ENCODE measurements around the gene OBSCN. TPM values are rescaled to one million over a fixed set of nuclear protein-coding genes. Genes with fewer than 3 reads are reported as not detected.

The OBSCN gene
- total and polyA plus RNA-seq, 2 donors (not counting 3 experiments of a cell fraction or from before 2014, with no cell fraction given), result 1.5 to 2.9 TPM

DNA sequence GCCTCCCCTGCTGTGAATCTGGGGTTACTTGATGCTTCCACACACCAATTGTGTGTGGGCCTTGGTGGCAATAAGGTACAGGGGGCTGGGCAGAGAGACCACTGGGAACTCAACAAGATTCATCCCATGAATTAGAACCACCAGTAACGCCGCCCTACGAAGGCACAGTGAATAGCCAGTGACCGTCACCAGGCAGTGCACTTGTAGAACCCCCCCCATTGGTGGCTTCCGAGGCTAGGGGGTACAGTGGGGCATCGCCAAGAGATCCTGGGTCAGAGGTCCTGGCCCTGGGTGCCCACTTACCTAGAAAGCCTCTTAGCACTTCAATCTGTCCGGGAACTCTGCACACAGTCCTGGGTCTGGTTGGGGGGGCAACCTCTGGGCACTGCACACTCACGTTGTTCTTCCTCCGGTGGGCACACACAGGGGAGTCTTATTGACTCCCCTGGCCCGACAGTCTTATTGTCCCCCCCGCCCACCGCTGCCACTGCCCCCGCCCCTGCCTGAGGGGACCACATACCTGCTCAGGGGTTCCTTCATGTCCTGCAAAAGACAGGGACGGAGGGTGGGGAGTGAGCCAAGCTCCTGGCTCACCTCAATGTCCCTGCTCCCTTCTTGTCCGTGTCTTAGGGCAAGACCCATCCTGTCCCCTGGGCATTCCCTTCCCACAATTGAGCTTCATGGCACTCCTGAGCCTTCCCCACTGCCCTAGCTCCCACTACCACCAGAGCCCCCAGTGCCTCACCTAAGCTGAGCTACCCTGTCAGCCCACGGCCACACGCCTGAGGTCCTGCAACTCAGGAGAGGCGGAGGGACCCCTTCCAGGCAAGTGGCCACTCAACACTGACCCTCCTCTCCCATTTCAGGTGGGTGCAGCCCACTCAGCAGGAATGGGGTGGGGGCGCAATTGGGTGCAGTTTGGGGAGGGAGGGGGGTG lies 201.3 kb downstream of the OBSCN start:
- Histone ChIP-seq H3K9me3 (replicated peaks; ENCODE audit: control insufficient read depth, insufficient read depth, low read length) (no peaks in the 10 kb centered on the region), H4K20me1 (replicated peaks; ENCODE audit: control insufficient read depth, extremely low read depth, insufficient read depth, low read length) (no peaks in the 10 kb centered on the region), H3K79me2 (ENCODE audit: control insufficient read depth, insufficient read depth, low read length) (peaks cover 29% of the 10 kb centered on the region), H3K9me1 (replicated peaks; ENCODE audit: control insufficient read depth, extremely low read depth, insufficient read depth, low read length) (no peaks in the 10 kb centered on the region), H3K4me1 (ENCODE audit: control insufficient read depth, extremely low read depth, insufficient read depth, low read length) (peaks cover 23% of the 10 kb centered on the region), H3K4me3 (replicated peaks in 1 of 3; ENCODE audit: insufficient read depth in 1 of 3, low read depth in 1 of 3, low read length in 3 of 3) (no peak overlapping the region), H3K36me3 (ENCODE audit: control insufficient read depth in 2 of 2, extremely low read depth in 1 of 2, insufficient read depth in 2 of 2, low read length in 2 of 2) (no peaks in the 10 kb centered on the region), H3K9ac (replicated peaks; ENCODE audit: extremely low read depth, insufficient read depth, low read length) (no peak overlapping the region), H2AFZ (ENCODE audit: low read depth, low read length) (no peak overlapping the region), H3K27ac (ENCODE audit: insufficient read depth, low read depth, low read length) (no peak overlapping the region), H3K27me3 (ENCODE audit: control insufficient read depth in 2 of 2, insufficient read depth in 2 of 2, low read length in 2 of 2) (no peaks in the 10 kb centered on the region), H3K4me2 (ENCODE audit: insufficient read depth, low read length) (no peak overlapping the region)
- dilution Hi-C loops (cut with MboI; ENCODE audit: extremely low pct_ligation_motif_present, low sequenced_read_pairs), result no loop called here
- no TSS peak for BruUV-seq (replicated peaks)
- FAIRE-seq (no peak), DNase-seq (ENCODE audit: low read depth, low spot score) (no peak)
- ChIA-PET CTCF (no interaction called here), POLR2A (no interaction called here)
- intact Hi-C loops (cut with micrococcal nuclease), result loop anchor here (5.0 kb wide), 1 partner anchor 242 kb away; the partner anchor contains the start of gene IBA57
- TF ChIP-seq, protein P1, sequence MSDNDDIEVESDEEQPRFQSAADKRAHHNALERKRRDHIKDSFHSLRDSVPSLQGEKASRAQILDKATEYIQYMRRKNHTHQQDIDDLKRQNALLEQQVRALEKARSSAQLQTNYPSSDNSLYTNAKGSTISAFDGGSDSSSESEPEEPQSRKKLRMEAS (IDR thresholded peaks at IDR 0.05; ENCODE audit: insufficient read depth, insufficient read length), result no peak

DNA sequence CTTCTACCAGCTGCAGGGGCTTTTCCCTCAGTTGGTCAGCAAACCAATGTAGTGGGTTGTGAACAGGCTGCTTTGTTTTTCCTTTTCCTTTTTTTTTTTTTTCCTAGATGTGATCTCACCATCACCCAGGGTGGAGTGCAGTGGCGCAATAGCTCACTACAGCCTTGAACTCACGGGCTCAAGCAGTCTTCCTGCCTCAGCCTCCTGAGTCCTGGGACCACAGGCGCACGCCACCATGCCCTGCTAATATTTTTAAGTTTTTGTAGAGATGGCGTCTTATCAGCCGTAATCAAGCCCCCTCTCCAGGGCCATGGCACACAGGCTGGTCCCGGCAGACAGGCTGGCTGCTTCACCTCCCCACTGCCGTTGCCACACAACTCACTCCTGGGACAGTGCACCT lies 202.2 kb downstream of the OBSCN start:
- Histone ChIP-seq H3K4me2 (ENCODE audit: insufficient read depth, low read length) (no peak overlapping the region), H2AFZ (ENCODE audit: low read depth, low read length) (no peak overlapping the region), H3K79me2 (ENCODE audit: control insufficient read depth, insufficient read depth, low read length) (peaks cover 21% of the 10 kb centered on the region), H3K9ac (replicated peaks; ENCODE audit: extremely low read depth, insufficient read depth, low read length) (no peak overlapping the region), H3K9me3 (replicated peaks; ENCODE audit: control insufficient read depth, insufficient read depth, low read length) (no peaks in the 10 kb centered on the region), H3K27me3 (ENCODE audit: control insufficient read depth in 2 of 2, insufficient read depth in 2 of 2, low read length in 2 of 2) (peaks cover 4% of the 10 kb centered on the region in 2 experiments), H3K4me1 (ENCODE audit: control insufficient read depth, extremely low read depth, insufficient read depth, low read length) (peaks cover 14% of the 10 kb centered on the region), H3K36me3 (ENCODE audit: control insufficient read depth in 2 of 2, extremely low read depth in 1 of 2, insufficient read depth in 2 of 2, low read length in 2 of 2) (no peaks in the 10 kb centered on the region), H3K27ac (ENCODE audit: insufficient read depth, low read depth, low read length) (no peak overlapping the region), H4K20me1 (replicated peaks; ENCODE audit: control insufficient read depth, extremely low read depth, insufficient read depth, low read length) (no peaks in the 10 kb centered on the region), H3K4me3 (replicated peaks in 1 of 3; ENCODE audit: insufficient read depth in 1 of 3, low read depth in 1 of 3, low read length in 3 of 3) (no peak overlapping the region), H3K9me1 (replicated peaks; ENCODE audit: control insufficient read depth, extremely low read depth, insufficient read depth, low read length) (no peaks in the 10 kb centered on the region)
- dilution Hi-C loops (cut with MboI; ENCODE audit: extremely low pct_ligation_motif_present, low sequenced_read_pairs) (no loop called here), intact Hi-C loops (cut with micrococcal nuclease) (no loop called here)
- ChIA-PET CTCF (no interaction called here), POLR2A (no interaction called here)
- DNase-seq (ENCODE audit: low read depth, low spot score) (no peak), FAIRE-seq (no peak)
- BruUV-seq (replicated peaks), result no TSS peak
- TF ChIP-seq POLR2AphosphoS5 (IDR thresholded peaks at IDR 0.05; ENCODE audit: insufficient read depth, low read depth, low read length), result no peak
- TF ChIP-seq GATA2 (IDR thresholded peaks at IDR 0.05; ENCODE audit: insufficient read depth, insufficient read length, low read depth, low read length), result no peak
- TF ChIP-seq MYC (IDR thresholded peaks at IDR 0.05; ENCODE audit: low read depth, low read length), result no peak
- TF ChIP-seq, protein P1 (IDR thresholded peaks at IDR 0.05; ENCODE audit: insufficient read depth, insufficient read length), result no peak
- no peak for TF ChIP-seq JUN (IDR thresholded peaks at IDR 0.05; ENCODE audit: borderline replicate concordance, insufficient read depth, insufficient read length, low read depth)
- TF ChIP-seq, protein P2, sequence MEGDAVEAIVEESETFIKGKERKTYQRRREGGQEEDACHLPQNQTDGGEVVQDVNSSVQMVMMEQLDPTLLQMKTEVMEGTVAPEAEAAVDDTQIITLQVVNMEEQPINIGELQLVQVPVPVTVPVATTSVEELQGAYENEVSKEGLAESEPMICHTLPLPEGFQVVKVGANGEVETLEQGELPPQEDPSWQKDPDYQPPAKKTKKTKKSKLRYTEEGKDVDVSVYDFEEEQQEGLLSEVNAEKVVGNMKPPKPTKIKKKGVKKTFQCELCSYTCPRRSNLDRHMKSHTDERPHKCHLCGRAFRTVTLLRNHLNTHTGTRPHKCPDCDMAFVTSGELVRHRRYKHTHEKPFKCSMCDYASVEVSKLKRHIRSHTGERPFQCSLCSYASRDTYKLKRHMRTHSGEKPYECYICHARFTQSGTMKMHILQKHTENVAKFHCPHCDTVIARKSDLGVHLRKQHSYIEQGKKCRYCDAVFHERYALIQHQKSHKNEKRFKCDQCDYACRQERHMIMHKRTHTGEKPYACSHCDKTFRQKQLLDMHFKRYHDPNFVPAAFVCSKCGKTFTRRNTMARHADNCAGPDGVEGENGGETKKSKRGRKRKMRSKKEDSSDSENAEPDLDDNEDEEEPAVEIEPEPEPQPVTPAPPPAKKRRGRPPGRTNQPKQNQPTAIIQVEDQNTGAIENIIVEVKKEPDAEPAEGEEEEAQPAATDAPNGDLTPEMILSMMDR (IDR thresholded peaks at IDR 0.05; ENCODE audit: extremely low read depth in 1 of 2, insufficient read depth in 1 of 2, low read depth in 1 of 2, low read length in 2 of 2), result no peak
- no peak for TF ChIP-seq POLR2A (IDR thresholded peaks at IDR 0.05; ENCODE audit: low read depth, low read length)
- no peak for TF ChIP-seq FOS (IDR thresholded peaks at IDR 0.05; ENCODE audit: borderline replicate concordance, insufficient read depth, low read length)
- TF ChIP-seq EZH2 (IDR thresholded peaks at IDR 0.05; ENCODE audit: borderline replicate concordance, low read depth, low read length, severe bottlenecking), result no peak
